Smooth muscle cell (in vitro differentiated cells): Measurements from ENCODE around the gene RAD51B. TPM values are rescaled to one million over a fixed set of nuclear protein-coding genes. Genes with fewer than 3 reads are reported as not detected.

Experiments
- DNase-seq: peaks from one replicate; lab custom pipeline; 2025; ENCODE audit not compliant: unreplicated experiment; lab: John Stamatoyannopoulos, UW
- H2AFZ ChIP-seq: fragments of 200-600 bp; sonication (generic); 2 replicates; pipeline ENCODE4 v1.6.0; 2016; ENCODE audit warnings: antibody characterized with exemption, low read depth, mild to moderate bottlenecking
- H3F3A ChIP-seq: fragments of 200-600 bp; sonication (generic); 2 replicates; pipeline ENCODE4 v1.6.0; 2017; ENCODE audit warnings: antibody characterized with exemption, low read depth
- H3K27ac ChIP-seq: fragments of 200-600 bp; sonication (generic); 2 replicates; pipeline ENCODE4 v1.5.1; 2016; ENCODE audit warnings: low read depth, mild to moderate bottlenecking
- H3K27me3 ChIP-seq: fragments of 200-600 bp; sonication (generic); 2 replicates; pipeline ENCODE4 v1.6.1; 2016; ENCODE audit warnings: low read depth, mild to moderate bottlenecking
- H3K36me3 ChIP-seq: fragments of 200-600 bp; sonication (generic); 2 replicates; pipeline ENCODE4 v1.5.1; 2016; ENCODE audit warnings: low read depth
- H3K4me1 ChIP-seq: fragments of 200-600 bp; sonication (generic); 2 replicates; pipeline ENCODE4 v1.5.1; 2016; ENCODE audit warnings: low read depth
- H3K4me2 ChIP-seq: fragments of 200-600 bp; sonication (generic); 2 replicates; pipeline ENCODE4 v1.6.0; 2016; ENCODE audit warnings: mild to moderate bottlenecking
- H3K4me3 ChIP-seq: fragments of 200-600 bp; sonication (generic); 2 replicates; pipeline ENCODE4 v1.5.1; 2016; ENCODE audit warnings: mild to moderate bottlenecking
- H3K79me2 ChIP-seq: fragments of 200-600 bp; sonication (generic); 2 replicates; pipeline ENCODE4 v1.6.0; 2016; ENCODE audit warnings: low read depth, mild to moderate bottlenecking
- H3K9ac ChIP-seq: fragments of 200-600 bp; sonication (generic); 2 replicates; pipeline ENCODE4 v1.6.0; 2016; ENCODE audit warnings: low read depth
- H3K9me3 ChIP-seq: fragments of 200-600 bp; sonication (generic); replicated peaks from 2 replicates; pipeline ENCODE4 v1.5.1; 2016; ENCODE audit warnings: low read depth
- H4K20me1 ChIP-seq: fragments of 200-600 bp; sonication (generic); 2 replicates; pipeline ENCODE4 v1.6.0; 2016; ENCODE audit warnings: low read depth
- CTCF ChIP-seq: fragments of 200-600 bp; sonication (generic); IDR thresholded peaks from 2 replicates; pipeline ENCODE4 v1.5.1; 2017; ENCODE audit warnings: borderline replicate concordance, mild to moderate bottlenecking, antibody characterized with exemption; ENCODE audit not compliant: insufficient read depth, poor library complexity, severe bottlenecking
- WGBS: methylation state at CpG from one replicate; pipeline ENCODE4 v1.1.7; 2016; ENCODE audit warnings: low lambda C conversion rate; 5-methylcytosine and 5-hydroxymethylcytosine counted together
- polyA plus RNA-seq: library from polyadenylated mRNA; unstranded; fragments of >200 nt; fragmentation: Nextera tagmentation; extraction: Ambion mirVana; gene quantifications from 2 replicates; pipeline ENCODE4 v1.2.1, GENCODE V29; 2016
- total RNA-seq: library from RNA; depleted of rRNA; stranded (reverse); fragments of >200 nt; gene quantifications from 2 replicates; pipeline ENCODE4 v1.2.3, GENCODE V29; 2014

Gene RAD51B
- total and polyA plus RNA-seq, 2 experiments from 2014 or later = 4.6 to 5.3 TPM

- H3K27ac ChIP-seq = peak overlapping the region; percentile 85
- peaks cover 6% of the 10 kb centered on the region for H3F3A ChIP-seq
- H3K4me3 ChIP-seq = no peak overlapping the region
- H3K9me3 ChIP-seq = no peaks in the 10 kb centered on the region
- H3K4me2 ChIP-seq = peak overlapping the region; percentile 20
- H3K36me3 ChIP-seq = no peaks in the 10 kb centered on the region
- no peaks in the 10 kb centered on the region for H3K79me2 ChIP-seq
- no peak overlapping the region for H2AFZ ChIP-seq
- H3K9ac ChIP-seq = peak overlapping the region; percentile 15
- no peaks in the 10 kb centered on the region for H3K27me3 ChIP-seq
- no peak for DNase-seq
- 62% methylated on average over 5 of the region's 5 CpGs for WGBS
- no peak for TF ChIP-seq CTCF
- no peaks in the 10 kb centered on the region for H4K20me1 ChIP-seq
- peaks cover 11% of the 10 kb centered on the region for H3K4me1 ChIP-seq
Observed at GRCh38 chr14:68459480-68460136, 640.0 kb downstream of the RAD51B start.

- 100% methylated on average over 1 of the region's 1 CpG for WGBS
- H3K4me2 ChIP-seq = no peak overlapping the region
- no peaks in the 10 kb centered on the region for H3K79me2 ChIP-seq
- H3K36me3 ChIP-seq = no peaks in the 10 kb centered on the region
- peaks cover 8% of the 10 kb centered on the region for H3F3A ChIP-seq
- no peak overlapping the region for H3K4me3 ChIP-seq
- H4K20me1 ChIP-seq = no peaks in the 10 kb centered on the region
- no peaks in the 10 kb centered on the region for H3K9me3 ChIP-seq
- TF ChIP-seq CTCF = no peak
- no peak for DNase-seq
- no peak overlapping the region for H3K27ac ChIP-seq
- H3K27me3 ChIP-seq = no peaks in the 10 kb centered on the region
- no peak overlapping the region for H3K9ac ChIP-seq
- no peak overlapping the region for H2AFZ ChIP-seq
- H3K4me1 ChIP-seq = peaks cover 11% of the 10 kb centered on the region
Observed at GRCh38 chr14:68460541-68460940, 641.0 kb downstream of the RAD51B start.

GRCh38 chr14:68461086-68461485, 641.5 kb downstream of the RAD51B start:
- 93% methylated on average over 4 of the region's 4 CpGs for WGBS
- no peak overlapping the region for H3K4me2 ChIP-seq
- no peaks in the 10 kb centered on the region for H3K9me3 ChIP-seq
- peaks cover 11% of the 10 kb centered on the region for H3K4me1 ChIP-seq
- H3K27me3 ChIP-seq = no peaks in the 10 kb centered on the region
- DNase-seq = no peak
- no peaks in the 10 kb centered on the region for H4K20me1 ChIP-seq
- H3F3A ChIP-seq = peaks cover 8% of the 10 kb centered on the region
- no peak for TF ChIP-seq CTCF
- H3K4me3 ChIP-seq = no peak overlapping the region
- H3K36me3 ChIP-seq = no peaks in the 10 kb centered on the region
- no peak overlapping the region for H3K9ac ChIP-seq
- H3K79me2 ChIP-seq = no peaks in the 10 kb centered on the region
- no peak overlapping the region for H2AFZ ChIP-seq
- H3K27ac ChIP-seq = no peak overlapping the region

- H3K27ac ChIP-seq = peak overlapping the region; percentile 46
- H3K36me3 ChIP-seq = no peaks in the 10 kb centered on the region
- no peak overlapping the region for H3K9ac ChIP-seq
- no peaks in the 10 kb centered on the region for H4K20me1 ChIP-seq
- 62% methylated on average over 1 of the region's 1 CpG for WGBS
- H3K9me3 ChIP-seq = no peaks in the 10 kb centered on the region
- peak overlapping the region; percentile 2 for H3K4me2 ChIP-seq
- H3F3A ChIP-seq = peaks cover 8% of the 10 kb centered on the region
- peaks cover 13% of the 10 kb centered on the region for H3K4me1 ChIP-seq
- peak; percentile 51 for TF ChIP-seq CTCF
- no peak overlapping the region for H2AFZ ChIP-seq
- no peak overlapping the region for H3K4me3 ChIP-seq
- no peaks in the 10 kb centered on the region for H3K27me3 ChIP-seq
- no peaks in the 10 kb centered on the region for H3K79me2 ChIP-seq
- DNase-seq = no peak
Observed at GRCh38 chr14:68462683-68463082, 643.1 kb downstream of the RAD51B start.
